Measurements from ENCODE around the gene ADAM15.
A peak's percentile ranks its signal among the peaks of the same experiment; 100 is the strongest.

Gene ADAM15

GRCh38 chr1:155012776-155013602 lies 38.1 kb upstream of the ADAM15 start:
- DNase-seq (ENCODE audit: low spot score): no peak

GRCh38 chr1:155013632-155014031 lies 37.5 kb upstream of the ADAM15 start:
- no peak for DNase-seq (ENCODE audit: low spot score)

- no peak for DNase-seq (ENCODE audit: low spot score)
Measured at GRCh38 chr1:155014709-155015508, 36.2 kb upstream of the ADAM15 start.

DNA sequence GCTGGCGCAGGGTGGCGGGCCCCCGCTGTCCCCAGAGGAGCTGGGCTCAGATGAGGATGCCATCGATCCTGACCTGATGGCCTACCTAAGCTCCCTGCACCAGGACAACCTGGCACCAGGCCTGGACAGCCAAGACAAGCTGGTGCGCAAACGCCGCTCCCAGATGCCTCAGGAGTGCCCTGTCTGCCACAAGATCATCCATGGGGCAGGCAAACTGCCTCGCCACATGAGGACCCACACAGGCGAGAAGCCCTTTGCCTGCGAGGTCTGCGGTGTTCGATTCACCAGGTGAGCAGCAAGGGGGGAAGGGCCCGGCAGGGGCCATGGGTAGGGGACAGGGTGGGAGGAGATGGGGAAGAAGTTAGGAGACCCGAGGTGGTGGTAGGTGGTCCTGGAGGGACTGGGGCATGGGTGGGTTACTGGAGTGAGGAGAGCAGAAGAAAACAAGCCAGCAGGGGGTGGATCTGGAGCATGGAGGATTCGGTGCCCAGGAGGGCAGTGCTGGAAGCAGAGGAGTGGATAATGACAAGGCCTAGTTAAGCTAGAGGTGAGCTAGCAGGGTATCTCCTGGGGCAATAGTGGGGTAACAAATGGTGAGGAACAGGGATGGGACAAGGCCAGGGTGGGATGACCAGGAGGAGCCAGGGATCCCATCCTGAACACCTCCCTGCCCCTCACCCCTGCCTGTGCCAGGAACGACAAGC lies 35.4 kb upstream of the ADAM15 start:
- no peak for DNase-seq (ENCODE audit: low spot score)

DNA sequence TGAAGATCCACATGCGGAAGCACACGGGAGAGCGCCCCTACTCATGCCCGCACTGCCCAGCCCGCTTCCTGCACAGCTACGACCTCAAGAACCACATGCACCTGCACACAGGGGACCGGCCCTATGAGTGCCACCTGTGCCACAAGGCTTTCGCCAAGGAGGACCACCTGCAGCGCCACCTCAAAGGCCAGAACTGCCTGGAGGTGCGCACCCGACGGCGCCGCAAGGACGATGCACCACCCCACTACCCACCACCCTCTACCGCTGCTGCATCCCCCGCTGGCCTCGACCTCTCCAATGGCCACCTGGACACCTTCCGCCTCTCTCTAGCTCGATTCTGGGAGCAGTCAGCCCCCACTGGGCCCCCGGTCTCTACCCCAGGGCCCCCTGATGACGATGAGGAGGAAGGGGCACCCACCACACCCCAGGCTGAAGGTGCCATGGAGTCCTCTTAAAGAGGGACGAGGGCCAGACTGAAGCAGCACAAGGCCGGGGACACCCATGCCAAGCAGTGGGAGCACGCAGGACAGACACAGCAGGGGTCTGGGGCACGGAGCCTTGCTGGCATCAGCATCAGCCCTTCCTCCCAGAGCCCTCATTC lies 34.8 kb upstream of the ADAM15 start:
- no peak for DNase-seq (ENCODE audit: low spot score)

GRCh38 chr1:155017041-155017945 lies 33.8 kb upstream of the ADAM15 start:
- peak; percentile 88 for DNase-seq (ENCODE audit: low spot score)

GRCh38 chr1:155017946-155018316 lies 33.2 kb upstream of the ADAM15 start:
- DNase-seq (ENCODE audit: low spot score): no peak

DNA sequence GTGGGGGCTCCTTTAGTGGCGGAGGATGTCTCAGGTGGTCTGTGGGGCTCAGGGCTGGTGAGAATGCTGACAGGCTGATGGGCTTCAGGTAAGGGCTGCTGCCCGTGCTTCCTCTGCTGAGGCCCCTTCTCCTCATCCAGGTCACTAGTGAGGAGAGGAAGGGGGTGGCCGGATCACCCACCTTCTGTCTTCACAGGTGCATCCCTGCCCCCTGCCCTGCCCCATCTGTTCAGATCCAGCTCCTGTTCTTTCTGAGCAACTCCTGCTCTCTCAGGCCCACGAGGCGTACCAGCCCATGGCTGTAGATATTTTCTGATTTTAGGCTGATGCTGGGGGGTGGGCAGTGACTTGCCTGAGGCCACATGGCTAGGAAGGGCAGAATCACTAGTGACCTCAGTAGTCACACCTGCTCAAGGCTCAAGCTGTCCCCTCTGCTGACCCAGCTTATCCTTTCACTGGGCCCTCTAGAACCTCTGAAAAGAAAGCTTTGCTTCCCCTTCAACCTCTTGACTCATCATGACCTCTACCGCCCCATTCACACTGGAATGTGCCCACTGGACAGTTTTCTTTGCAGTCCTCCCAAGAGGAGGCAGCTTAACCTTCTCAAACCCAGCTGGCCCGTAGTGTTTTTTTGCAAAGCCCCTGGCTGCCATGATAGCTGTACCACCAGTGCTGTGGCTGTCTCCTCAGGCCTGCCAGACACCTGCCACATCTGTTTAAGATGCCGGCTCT lies 32.3 kb upstream of the ADAM15 start:
- no peak for DNase-seq (ENCODE audit: low spot score)

GRCh38 chr1:155019377-155020245 lies 31.5 kb upstream of the ADAM15 start:
- DNase-seq (ENCODE audit: low spot score): no peak

- DNase-seq (ENCODE audit: low spot score): no peak
Measured at GRCh38 chr1:155022136-155022926, 28.8 kb upstream of the ADAM15 start.

DNA sequence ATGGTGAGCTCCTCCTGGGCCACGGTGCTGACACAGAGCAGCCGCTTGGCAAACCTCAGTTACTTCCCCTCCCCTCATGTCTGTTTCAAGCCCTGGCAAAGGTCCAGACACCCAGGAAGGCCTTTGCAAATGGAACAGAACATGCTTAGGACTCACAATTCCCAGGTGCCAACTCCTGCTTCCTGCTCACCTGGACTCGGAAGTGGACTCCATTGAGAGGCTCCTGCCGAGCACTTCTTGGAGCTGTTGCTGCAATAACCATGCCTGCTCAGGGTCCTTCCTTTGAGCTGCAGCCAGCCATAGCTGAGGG lies 28.2 kb upstream of the ADAM15 start:
- DNase-seq (ENCODE audit: low spot score): no peak

DNA sequence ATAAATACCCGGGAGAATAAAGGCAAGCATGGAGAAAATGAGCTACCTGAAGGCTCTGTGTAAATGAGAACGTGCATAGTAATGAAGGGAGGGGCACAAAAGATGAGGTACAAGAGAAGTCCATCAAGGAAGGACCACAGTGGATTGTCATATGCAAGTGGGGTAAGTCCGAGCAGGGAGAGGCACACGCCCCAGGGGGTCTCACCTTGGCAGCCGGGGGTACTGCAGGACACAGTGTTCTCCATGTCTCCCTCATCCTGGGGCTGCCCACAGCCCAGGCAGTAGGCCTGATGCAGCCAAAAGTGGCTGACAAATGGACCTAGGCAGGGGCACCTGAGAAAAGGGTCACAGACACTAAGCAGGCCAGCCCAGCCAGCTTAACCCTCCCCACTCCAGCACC lies 27.5 kb upstream of the ADAM15 start:
- DNase-seq (ENCODE audit: low spot score): no peak

GRCh38 chr1:155024315-155024714 lies 26.8 kb upstream of the ADAM15 start:
- no peak for DNase-seq (ENCODE audit: low spot score)

GRCh38 chr1:155026154-155026553 lies 25.0 kb upstream of the ADAM15 start:
- DNase-seq (ENCODE audit: low spot score): no peak

DNA sequence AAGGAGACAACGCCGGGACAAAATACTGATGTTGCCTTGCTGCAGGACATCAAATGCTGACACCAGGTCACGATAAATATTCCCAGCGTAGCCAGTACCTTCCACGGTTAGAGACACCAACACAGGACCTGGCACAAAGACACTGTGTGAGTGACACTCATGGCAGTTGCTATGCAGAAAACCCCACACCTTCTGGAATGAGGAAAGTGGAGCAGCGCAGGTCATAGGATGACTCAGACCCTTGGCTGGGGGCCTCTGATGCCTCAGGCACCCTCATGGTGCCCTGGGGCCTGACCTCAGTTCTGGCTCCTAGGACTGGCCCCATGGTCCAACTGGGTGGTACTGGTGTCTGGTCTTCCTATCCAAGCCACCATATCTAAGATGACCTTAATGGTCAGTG lies 24.5 kb upstream of the ADAM15 start:
- no peak for DNase-seq (ENCODE audit: low spot score)

DNA sequence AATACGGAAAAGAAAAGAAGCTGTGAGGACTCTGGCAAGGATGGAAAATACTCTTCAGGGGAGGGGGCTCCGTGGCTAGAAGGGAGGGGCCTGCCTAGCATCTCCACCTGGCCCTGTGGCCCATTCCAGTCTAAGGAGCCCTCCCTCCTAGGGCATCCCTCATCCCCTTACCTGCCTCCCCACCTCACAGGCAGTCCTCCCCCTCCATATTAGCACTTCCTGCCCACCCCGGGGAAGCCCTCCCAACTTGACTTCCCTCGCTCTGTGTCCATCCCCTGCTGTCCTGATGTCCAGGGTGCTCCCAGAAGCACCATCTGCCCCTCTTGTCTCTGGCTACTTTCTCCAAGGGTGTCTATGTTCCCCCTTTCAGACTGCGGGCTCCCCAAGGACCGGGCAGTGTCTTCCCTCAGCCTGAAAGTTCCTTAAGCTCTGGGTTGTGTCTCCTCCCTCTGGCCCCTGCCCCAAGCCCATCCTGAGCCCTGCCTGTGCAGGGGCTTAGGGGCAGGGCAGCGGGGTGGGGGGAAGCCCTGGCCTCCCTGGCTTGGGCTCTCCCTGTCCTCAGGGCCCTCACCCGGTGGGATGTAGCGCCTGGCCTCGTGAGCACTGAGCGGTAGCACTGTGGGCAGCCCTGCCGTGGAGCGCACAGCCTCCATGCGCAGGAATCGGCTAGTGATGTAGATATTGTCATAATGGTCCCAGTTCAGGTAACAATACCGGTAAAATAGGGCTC lies 21.4 kb upstream of the ADAM15 start:
- DNase-seq (ENCODE audit: low spot score): no peak

GRCh38 chr1:155030243-155030795 lies 20.8 kb upstream of the ADAM15 start:
- DNase-seq (ENCODE audit: low spot score): no peak

DNA sequence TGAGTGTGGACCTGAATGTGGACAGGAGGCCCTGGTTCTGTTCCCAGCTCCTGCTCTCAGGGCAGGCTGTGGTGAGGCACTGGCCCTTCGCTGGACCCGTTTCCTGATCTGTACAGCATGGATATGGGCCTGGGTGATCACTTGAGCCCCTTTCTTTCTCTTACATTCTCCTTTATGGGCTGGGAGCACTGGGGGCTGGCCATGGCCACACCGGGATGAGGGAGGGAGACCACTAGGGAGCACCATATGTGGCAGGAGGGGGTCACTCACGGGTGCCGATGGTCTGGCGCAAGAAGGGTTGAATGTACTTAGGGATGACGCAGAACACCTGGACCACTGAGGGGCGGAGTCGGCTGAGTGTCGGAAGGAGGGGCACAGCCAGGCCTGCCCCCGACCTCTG lies 20.2 kb upstream of the ADAM15 start:
- no peak for DNase-seq (ENCODE audit: low spot score)

Data from COLO829 (cell line).